ENCODE results near the gene PTPRG. TPM values are rescaled to one million over a fixed set of nuclear protein-coding genes. Genes with fewer than 3 reads are reported as not detected.
A peak's percentile ranks its signal among the peaks of the same experiment; 100 is the strongest.

Gene PTPRG
- total and polyA plus RNA-seq, 2 experiments from 2014 or later, result 24.4 to 131 TPM

DNA sequence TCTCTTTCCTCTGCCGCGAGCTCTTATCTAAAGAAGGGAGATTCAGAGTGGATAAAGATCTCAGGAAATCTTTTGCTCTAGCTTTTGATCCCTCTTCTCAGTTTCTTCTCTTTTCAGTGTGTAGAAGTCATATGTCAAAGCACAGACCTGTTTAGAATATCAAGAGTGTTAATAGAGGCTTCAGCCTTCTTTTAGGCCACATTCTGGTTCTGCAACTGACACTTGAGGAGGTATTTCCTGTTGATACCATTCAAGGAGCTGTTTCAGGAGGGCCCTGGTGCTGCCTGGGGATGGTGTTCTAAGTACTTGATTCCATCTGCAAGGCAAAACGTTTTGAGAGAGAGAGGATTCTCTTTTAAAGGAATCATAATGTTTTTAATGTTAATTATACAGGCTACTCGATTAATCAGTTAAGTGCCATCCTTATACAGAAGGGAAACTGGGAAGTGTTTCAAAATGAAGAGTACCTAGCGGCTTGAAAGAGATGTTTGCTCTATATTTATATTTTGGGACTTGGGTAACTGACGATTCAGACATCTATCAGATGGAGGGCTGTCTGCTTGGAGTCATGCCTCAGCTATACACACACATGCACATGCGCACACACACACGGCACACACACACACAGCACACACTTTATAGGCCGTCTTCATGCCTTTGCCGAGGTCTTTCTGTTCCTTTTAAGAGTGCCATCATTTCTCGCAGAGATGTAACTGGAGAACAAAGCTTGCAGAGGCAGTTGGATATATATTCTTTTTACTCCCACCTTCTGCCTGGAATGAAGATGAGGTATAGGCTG, 313.9 kb downstream of the PTPRG start:
- Mint-ChIP-seq H3K27ac (peak overlapping the region; percentile 98), H3K4me3 (peak overlapping the region; percentile 62), H3K27me3 (ENCODE audit: insufficient read depth, low read depth, poor library complexity) (peaks cover 7% of the 10 kb centered on the region), H3K9me3 (no peaks in the 10 kb centered on the region), H3K4me1 (peaks cover 88% of the 10 kb centered on the region), H3K36me3 (ENCODE audit: low read depth) (no peaks in the 10 kb centered on the region)
- Histone ChIP-seq H3K9me2 (ENCODE audit: insufficient read depth) (no peaks in the 10 kb centered on the region), H3K27ac (ENCODE audit: low read depth) (peak overlapping the region; percentile 96), H3F3A (replicated peaks; ENCODE audit: low read depth) (peaks cover 4% of the 10 kb centered on the region; the same call in 1 of the 2 replicates), H4K20me1 (replicated peaks; ENCODE audit: insufficient read depth) (no peaks in the 10 kb centered on the region), H3K79me2 (replicated peaks; ENCODE audit: insufficient read depth) (peaks cover 67% of the 10 kb centered on the region), H3K4me1 (ENCODE audit: insufficient read depth) (peaks cover 85% of the 10 kb centered on the region), H2AFZ (no peak overlapping the region), H3K4me3 (peak overlapping the region; percentile 38), H3K27me3 (ENCODE audit: insufficient read depth) (no peaks in the 10 kb centered on the region), H3K4me2 (peak overlapping the region; percentile 21), H3K36me3 (ENCODE audit: insufficient read depth) (no peaks in the 10 kb centered on the region)
- ATAC-seq, result peak; percentile 64
- peak; percentile 82 for DNase-seq (ENCODE audit: low spot score)
- TF ChIP-seq NANOG (IDR thresholded peaks at IDR 0.05; ENCODE audit: borderline replicate concordance) (peak; percentile 47; the same call in 1 of the 2 replicates), EZH2phosphoT487 (IDR thresholded peaks at IDR 0.05; ENCODE audit: unreplicated experiment) (no peak), STAT1 (IDR thresholded peaks at IDR 0.05; ENCODE audit: unreplicated experiment) (no peak), JUNB (IDR thresholded peaks at IDR 0.05; ENCODE audit: unreplicated experiment) (no peak), EZH2 (IDR thresholded peaks at IDR 0.05; ENCODE audit: low read depth, unreplicated experiment) (no peak), ZNF114 (CRISPR knock-in tag; IDR thresholded peaks at IDR 0.05) (no peak), ZNF331 (CRISPR knock-in tag; IDR thresholded peaks at IDR 0.05; ENCODE audit: low read depth) (no peak), CREB1 (CRISPR knock-in tag; IDR thresholded peaks at IDR 0.05; ENCODE audit: low read depth) (no peak), POLR2AphosphoS5 (IDR thresholded peaks at IDR 0.05; ENCODE audit: low read depth) (0 out of 2 replicates have a peak, but pooled peaks have one; percentile 21)
- TF ChIP-seq, protein P1, sequence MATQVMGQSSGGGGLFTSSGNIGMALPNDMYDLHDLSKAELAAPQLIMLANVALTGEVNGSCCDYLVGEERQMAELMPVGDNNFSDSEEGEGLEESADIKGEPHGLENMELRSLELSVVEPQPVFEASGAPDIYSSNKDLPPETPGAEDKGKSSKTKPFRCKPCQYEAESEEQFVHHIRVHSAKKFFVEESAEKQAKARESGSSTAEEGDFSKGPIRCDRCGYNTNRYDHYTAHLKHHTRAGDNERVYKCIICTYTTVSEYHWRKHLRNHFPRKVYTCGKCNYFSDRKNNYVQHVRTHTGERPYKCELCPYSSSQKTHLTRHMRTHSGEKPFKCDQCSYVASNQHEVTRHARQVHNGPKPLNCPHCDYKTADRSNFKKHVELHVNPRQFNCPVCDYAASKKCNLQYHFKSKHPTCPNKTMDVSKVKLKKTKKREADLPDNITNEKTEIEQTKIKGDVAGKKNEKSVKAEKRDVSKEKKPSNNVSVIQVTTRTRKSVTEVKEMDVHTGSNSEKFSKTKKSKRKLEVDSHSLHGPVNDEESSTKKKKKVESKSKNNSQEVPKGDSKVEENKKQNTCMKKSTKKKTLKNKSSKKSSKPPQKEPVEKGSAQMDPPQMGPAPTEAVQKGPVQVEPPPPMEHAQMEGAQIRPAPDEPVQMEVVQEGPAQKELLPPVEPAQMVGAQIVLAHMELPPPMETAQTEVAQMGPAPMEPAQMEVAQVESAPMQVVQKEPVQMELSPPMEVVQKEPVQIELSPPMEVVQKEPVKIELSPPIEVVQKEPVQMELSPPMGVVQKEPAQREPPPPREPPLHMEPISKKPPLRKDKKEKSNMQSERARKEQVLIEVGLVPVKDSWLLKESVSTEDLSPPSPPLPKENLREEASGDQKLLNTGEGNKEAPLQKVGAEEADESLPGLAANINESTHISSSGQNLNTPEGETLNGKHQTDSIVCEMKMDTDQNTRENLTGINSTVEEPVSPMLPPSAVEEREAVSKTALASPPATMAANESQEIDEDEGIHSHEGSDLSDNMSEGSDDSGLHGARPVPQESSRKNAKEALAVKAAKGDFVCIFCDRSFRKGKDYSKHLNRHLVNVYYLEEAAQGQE (IDR thresholded peaks at IDR 0.05; ENCODE audit: unreplicated experiment), result no peak
- TF ChIP-seq, protein P2, sequence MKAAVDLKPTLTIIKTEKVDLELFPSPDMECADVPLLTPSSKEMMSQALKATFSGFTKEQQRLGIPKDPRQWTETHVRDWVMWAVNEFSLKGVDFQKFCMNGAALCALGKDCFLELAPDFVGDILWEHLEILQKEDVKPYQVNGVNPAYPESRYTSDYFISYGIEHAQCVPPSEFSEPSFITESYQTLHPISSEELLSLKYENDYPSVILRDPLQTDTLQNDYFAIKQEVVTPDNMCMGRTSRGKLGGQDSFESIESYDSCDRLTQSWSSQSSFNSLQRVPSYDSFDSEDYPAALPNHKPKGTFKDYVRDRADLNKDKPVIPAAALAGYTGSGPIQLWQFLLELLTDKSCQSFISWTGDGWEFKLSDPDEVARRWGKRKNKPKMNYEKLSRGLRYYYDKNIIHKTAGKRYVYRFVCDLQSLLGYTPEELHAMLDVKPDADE (IDR thresholded peaks at IDR 0.05), result peak; percentile 72
- TF ChIP-seq, protein P3, sequence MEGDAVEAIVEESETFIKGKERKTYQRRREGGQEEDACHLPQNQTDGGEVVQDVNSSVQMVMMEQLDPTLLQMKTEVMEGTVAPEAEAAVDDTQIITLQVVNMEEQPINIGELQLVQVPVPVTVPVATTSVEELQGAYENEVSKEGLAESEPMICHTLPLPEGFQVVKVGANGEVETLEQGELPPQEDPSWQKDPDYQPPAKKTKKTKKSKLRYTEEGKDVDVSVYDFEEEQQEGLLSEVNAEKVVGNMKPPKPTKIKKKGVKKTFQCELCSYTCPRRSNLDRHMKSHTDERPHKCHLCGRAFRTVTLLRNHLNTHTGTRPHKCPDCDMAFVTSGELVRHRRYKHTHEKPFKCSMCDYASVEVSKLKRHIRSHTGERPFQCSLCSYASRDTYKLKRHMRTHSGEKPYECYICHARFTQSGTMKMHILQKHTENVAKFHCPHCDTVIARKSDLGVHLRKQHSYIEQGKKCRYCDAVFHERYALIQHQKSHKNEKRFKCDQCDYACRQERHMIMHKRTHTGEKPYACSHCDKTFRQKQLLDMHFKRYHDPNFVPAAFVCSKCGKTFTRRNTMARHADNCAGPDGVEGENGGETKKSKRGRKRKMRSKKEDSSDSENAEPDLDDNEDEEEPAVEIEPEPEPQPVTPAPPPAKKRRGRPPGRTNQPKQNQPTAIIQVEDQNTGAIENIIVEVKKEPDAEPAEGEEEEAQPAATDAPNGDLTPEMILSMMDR (conservative IDR thresholded peaks at IDR 0.05; ENCODE audit: low read depth in 2 of 2), result no peak
- TF ChIP-seq, protein P4, sequence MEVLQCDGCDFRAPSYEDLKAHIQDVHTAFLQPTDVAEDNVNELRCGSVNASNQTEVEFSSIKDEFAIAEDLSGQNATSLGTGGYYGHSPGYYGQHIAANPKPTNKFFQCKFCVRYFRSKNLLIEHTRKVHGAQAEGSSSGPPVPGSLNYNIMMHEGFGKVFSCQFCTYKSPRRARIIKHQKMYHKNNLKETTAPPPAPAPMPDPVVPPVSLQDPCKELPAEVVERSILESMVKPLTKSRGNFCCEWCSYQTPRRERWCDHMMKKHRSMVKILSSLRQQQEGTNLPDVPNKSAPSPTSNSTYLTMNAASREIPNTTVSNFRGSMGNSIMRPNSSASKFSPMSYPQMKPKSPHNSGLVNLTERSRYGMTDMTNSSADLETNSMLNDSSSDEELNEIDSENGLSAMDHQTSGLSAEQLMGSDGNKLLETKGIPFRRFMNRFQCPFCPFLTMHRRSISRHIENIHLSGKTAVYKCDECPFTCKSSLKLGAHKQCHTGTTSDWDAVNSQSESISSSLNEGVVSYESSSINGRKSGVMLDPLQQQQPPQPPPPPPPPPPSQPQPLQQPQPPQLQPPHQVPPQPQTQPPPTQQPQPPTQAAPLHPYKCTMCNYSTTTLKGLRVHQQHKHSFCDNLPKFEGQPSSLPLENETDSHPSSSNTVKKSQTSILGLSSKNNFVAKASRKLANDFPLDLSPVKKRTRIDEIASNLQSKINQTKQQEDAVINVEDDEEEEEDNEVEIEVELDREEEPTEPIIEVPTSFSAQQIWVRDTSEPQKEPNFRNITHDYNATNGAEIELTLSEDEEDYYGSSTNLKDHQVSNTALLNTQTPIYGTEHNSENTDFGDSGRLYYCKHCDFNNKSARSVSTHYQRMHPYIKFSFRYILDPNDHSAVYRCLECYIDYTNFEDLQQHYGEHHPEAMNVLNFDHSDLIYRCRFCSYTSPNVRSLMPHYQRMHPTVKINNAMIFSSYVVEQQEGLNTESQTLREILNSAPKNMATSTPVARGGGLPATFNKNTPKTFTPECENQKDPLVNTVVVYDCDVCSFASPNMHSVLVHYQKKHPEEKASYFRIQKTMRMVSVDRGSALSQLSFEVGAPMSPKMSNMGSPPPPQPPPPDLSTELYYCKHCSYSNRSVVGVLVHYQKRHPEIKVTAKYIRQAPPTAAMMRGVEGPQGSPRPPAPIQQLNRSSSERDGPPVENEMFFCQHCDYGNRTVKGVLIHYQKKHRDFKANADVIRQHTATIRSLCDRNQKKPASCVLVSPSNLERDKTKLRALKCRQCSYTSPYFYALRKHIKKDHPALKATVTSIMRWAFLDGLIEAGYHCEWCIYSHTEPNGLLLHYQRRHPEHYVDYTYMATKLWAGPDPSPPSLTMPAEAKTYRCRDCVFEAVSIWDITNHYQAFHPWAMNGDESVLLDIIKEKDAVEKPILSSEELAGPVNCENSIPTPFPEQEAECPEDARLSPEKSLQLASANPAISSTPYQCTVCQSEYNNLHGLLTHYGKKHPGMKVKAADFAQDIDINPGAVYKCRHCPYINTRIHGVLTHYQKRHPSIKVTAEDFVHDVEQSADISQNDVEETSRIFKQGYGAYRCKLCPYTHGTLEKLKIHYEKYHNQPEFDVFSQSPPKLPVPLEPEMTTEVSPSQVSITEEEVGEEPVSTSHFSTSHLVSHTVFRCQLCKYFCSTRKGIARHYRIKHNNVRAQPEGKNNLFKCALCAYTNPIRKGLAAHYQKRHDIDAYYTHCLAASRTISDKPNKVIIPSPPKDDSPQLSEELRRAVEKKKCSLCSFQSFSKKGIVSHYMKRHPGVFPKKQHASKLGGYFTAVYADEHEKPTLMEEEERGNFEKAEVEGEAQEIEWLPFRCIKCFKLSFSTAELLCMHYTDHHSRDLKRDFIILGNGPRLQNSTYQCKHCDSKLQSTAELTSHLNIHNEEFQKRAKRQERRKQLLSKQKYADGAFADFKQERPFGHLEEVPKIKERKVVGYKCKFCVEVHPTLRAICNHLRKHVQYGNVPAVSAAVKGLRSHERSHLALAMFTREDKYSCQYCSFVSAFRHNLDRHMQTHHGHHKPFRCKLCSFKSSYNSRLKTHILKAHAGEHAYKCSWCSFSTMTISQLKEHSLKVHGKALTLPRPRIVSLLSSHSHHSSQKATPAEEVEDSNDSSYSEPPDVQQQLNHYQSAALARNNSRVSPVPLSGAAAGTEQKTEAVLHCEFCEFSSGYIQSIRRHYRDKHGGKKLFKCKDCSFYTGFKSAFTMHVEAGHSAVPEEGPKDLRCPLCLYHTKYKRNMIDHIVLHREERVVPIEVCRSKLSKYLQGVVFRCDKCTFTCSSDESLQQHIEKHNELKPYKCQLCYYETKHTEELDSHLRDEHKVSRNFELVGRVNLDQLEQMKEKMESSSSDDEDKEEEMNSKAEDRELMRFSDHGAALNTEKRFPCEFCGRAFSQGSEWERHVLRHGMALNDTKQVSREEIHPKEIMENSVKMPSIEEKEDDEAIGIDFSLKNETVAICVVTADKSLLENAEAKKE (CRISPR knock-in tag; IDR thresholded peaks at IDR 0.05), result no peak

Measured in GM23338 (cell line).